Spleen (tissue), 11 donors: ENCODE data around the gene RANBP17. TPM values are rescaled to one million over a fixed set of nuclear protein-coding genes. Genes with fewer than 3 reads are reported as not detected.

Experiments
- DNase-seq: peaks from one replicate; pipeline ENCODE4 v3.0.0-alpha.2; 2020
- H3K27ac ChIP-seq, 8 donors: fragments of 200-600 bp; sonication (generic) in 7 of 8; 1 replicate in 4 of 8; 2 replicates in 4 of 8; pipeline versions ENCODE4 v1.5.0 to v1.8.0; 2016 to 2021; ENCODE audit warnings: inconsistent platforms in 4 of 8, mild to moderate bottlenecking in 4 of 8, moderate library complexity in 1 of 8
- H3K27me3 ChIP-seq, 7 donors: fragments of 200-600 bp; sonication (generic) in 6 of 7; replicated peaks in 1 of 7; 1 replicate in 4 of 7; 2 replicates in 3 of 7; pipeline versions ENCODE4 v1.5.0 to v1.8.0; 2016 to 2021; ENCODE audit warnings: inconsistent platforms in 3 of 7, mild to moderate bottlenecking in 1 of 7
- H3K36me3 ChIP-seq, 6 donors: fragments of 200-600 bp; sonication (generic) in 5 of 6; 1 replicate in 4 of 6; 2 replicates in 2 of 6; pipeline versions ENCODE4 v1.5.0 to v1.8.0; 2016 to 2021; ENCODE audit warnings: inconsistent platforms in 2 of 6
- H3K4me1 ChIP-seq, 6 donors: fragments of 200-600 bp; sonication (generic) in 5 of 6; 1 replicate in 3 of 6; 2 replicates in 3 of 6; pipeline versions ENCODE4 v1.5.0 to v1.8.0; 2016 to 2021; ENCODE audit warnings: inconsistent platforms in 3 of 6
- H3K4me3 ChIP-seq, 8 donors: fragments of 200-600 bp; sonication (generic) in 7 of 8; 1 replicate in 4 of 8; 2 replicates in 4 of 8; pipeline versions ENCODE4 v1.5.0 to v1.8.0; 2016 to 2021; ENCODE audit warnings: inconsistent platforms in 4 of 8, mild to moderate bottlenecking in 4 of 8, moderate library complexity in 2 of 8
- H3K9me3 ChIP-seq, 8 donors: fragments of 200-600 bp; sonication (generic) in 7 of 8; 1 replicate in 4 of 8; 2 replicates in 4 of 8; pipeline versions ENCODE4 v1.5.0 to v1.8.0; 2016 to 2021; ENCODE audit warnings: inconsistent platforms in 4 of 8
- POLR2A ChIP-seq, 3 donors: fragments of 450-650 bp; IDR thresholded peaks; one replicate each; pipeline ENCODE4 v1.5.1; 2017; ENCODE audit warnings: antibody characterized with exemption in 3 of 3, mild to moderate bottlenecking in 1 of 3
- POLR2AphosphoS5 ChIP-seq, 3 donors: sonication (generic); formaldehyde crosslinking; IDR thresholded peaks; one replicate each; pipeline ENCODE4 v1.5.1; 2017; ENCODE audit warnings: antibody characterized with exemption in 3 of 3
- WGBS, 5 donors: extraction: QIAGEN DNeasy Blood & Tissue Kit in 3 of 5; methylation state at CpG; one replicate each; pipeline versions ENCODE4 v1.1.5 to v1.1.7; 2013 to 2018; 5-methylcytosine and 5-hydroxymethylcytosine counted together
- intact Hi-C: fragments of 100-400 bp; cut with DNase I; formaldehyde crosslinking; loops from one replicate; pipeline ENCODE4 v1.15.0; 2023; ENCODE audit warnings: low total_unique reads
- polyA plus RNA-seq, 3 donors: library from polyadenylated mRNA; stranded (reverse); fragments of 200-250 nt; gene quantifications; one replicate each; pipeline ENCODE4 v1.2.1, GENCODE V29; 2013
- total RNA-seq, 7 donors: library from RNA; depleted of rRNA in 3 of 7; stranded (reverse); fragments of >200 nt in 3 of 7; fragmentation: NEBNext Ultra II Directional in 4 of 7; extraction: Animal tissue kit (Norgen Biotek cat#: 25700) in 4 of 7; gene quantifications; one replicate each; pipeline versions ENCODE4 v1.1.0 to v1.2.1, GENCODE V29; 2016 to 2021
- TF ChIP-seq, protein P1 (sequence below), 11 experiments: fragments of 200-600 bp in 7 of 11; fragments of 450-650 bp in 4 of 11; sonication (generic) in 4 of 11; IDR thresholded peaks in 8 of 11; conservative IDR thresholded peaks in 3 of 11; 1 replicate in 7 of 11; 2 replicates in 4 of 11; pipeline versions ENCODE4 v1.4.0 to v1.8.0; 2016 to 2021; ENCODE audit warnings: antibody characterized with exemption in 11 of 11, inconsistent platforms in 4 of 11, mild to moderate bottlenecking in 1 of 11
- donor health status: healthy with polysubstance abuse.
- donor health status: DM: no; HTN: no; CAD: no; lungs with moderate emphysema.
- donor health status: DM: no; HTN: no; CAD: no.
- donor health status: Bipolar disorder and iron deficiency.
- donor health status: healthy.
- donor health status: DM: no; HTN: no; CAD: no.
- donor health status: DM: yes; HTN: yes; CAD: no.

RANBP17 gene
- total and polyA plus RNA-seq, 10 donors = 0.56 to 6.6 (median 3.4) TPM

GRCh38 chr5:171309276-171310211 lies 447.7 kb downstream of the RANBP17 start:
- Histone ChIP-seq H3K27me3 (peaks cover 25 to 100% (median 98%) of the 10 kb centered on the region in 7 donors), H3K4me3 (peak overlapping the region in 2 of 8 donors; percentile 21 to 23), H3K36me3 (no peaks in the 10 kb centered on the region), H3K4me1 (peaks cover 19 to 70% (median 54%) of the 10 kb centered on the region in 6 donors), H3K9me3 (no peaks in the 10 kb centered on the region), H3K27ac (no peak overlapping the region)
- DNase-seq = no peak
- TF ChIP-seq POLR2AphosphoS5 (IDR thresholded peaks at IDR 0.05) = no peak
- TF ChIP-seq, protein P1, sequence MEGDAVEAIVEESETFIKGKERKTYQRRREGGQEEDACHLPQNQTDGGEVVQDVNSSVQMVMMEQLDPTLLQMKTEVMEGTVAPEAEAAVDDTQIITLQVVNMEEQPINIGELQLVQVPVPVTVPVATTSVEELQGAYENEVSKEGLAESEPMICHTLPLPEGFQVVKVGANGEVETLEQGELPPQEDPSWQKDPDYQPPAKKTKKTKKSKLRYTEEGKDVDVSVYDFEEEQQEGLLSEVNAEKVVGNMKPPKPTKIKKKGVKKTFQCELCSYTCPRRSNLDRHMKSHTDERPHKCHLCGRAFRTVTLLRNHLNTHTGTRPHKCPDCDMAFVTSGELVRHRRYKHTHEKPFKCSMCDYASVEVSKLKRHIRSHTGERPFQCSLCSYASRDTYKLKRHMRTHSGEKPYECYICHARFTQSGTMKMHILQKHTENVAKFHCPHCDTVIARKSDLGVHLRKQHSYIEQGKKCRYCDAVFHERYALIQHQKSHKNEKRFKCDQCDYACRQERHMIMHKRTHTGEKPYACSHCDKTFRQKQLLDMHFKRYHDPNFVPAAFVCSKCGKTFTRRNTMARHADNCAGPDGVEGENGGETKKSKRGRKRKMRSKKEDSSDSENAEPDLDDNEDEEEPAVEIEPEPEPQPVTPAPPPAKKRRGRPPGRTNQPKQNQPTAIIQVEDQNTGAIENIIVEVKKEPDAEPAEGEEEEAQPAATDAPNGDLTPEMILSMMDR (IDR thresholded peaks at IDR 0.05 in 8 of 11, conservative IDR thresholded peaks at IDR 0.05 in 3 of 11) = no peak
- no peak for TF ChIP-seq POLR2A (IDR thresholded peaks at IDR 0.05)
- intact Hi-C loops = no loop called here
- WGBS, 5 donors = 4 to 13% (median 6%) methylated on average over 73 to 106 of the region's 106 CpGs

DNA sequence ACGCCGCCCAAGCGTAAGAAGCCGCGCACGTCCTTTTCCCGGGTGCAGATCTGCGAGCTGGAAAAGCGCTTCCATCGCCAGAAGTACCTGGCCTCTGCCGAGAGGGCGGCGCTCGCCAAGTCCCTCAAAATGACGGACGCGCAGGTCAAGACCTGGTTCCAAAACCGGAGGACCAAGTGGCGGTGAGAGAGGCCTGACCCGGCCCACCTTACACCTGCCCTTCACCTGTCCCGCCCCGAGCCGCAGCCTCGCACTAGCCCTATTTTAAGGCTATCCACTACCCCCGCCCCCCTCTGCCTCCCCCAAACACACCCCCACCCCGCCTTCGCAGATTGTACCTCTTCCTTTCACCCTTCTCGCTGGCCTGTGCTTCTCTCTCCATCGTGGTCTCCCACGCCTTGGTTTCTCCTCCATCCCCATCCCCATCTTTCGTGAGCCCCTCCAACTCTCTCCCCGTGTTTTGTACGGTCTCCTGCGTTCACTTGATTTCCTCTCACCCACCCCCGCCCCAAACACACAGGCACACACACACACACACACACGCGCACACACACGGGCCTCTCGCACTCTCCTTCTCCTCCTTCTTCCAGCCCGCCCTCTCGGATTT lies 448.5 kb downstream of the RANBP17 start:
- peak; percentile 73 for DNase-seq
- Histone ChIP-seq H3K4me1 (peaks cover 19 to 78% (median 61%) of the 10 kb centered on the region in 6 donors), H3K27me3 (peaks cover 32 to 100% (median 98%) of the 10 kb centered on the region in 7 donors), H3K36me3 (no peaks in the 10 kb centered on the region), H3K4me3 (peak overlapping the region in 1 of 8 donors; percentile 21), H3K9me3 (no peaks in the 10 kb centered on the region), H3K27ac (no peak overlapping the region)
- intact Hi-C loops = no loop called here
- TF ChIP-seq POLR2AphosphoS5 (IDR thresholded peaks at IDR 0.05) (no peak), POLR2A (IDR thresholded peaks at IDR 0.05) (no peak)
- TF ChIP-seq, protein P1 (IDR thresholded peaks at IDR 0.05 in 8 of 11, conservative IDR thresholded peaks at IDR 0.05 in 3 of 11) = peak in 2 of 11 experiments; percentile 7 to 23
- 4 to 6% (median 6%) methylated on average over 36 to 41 of the region's 41 CpGs for WGBS, 5 donors

DNA sequence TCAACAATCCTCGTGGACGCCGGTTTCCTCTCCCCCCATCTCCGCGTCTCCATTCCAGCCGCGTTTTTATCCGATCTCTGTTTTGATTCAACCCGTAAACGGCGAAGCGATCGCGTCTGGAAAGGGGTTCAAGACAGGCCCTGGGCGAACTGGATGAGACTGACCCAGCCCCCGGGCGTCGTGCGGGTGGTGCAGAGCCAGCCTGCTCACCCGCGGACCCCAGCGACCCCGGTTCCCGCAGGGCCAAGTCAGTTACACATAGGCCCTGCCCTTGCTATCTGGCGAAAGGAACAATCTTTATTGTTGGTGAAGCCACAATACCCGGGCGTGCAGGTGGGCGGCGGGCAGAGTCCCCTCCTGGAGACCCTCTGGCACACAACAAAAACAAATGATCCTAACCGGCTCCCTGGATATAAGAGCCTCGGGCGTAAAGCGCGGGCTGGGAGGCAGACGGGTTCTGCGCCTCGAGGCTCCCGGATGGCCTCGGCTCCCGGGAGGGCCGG lies 449.1 kb downstream of the RANBP17 start:
- no peaks in the 10 kb centered on the region for H3K9me3 ChIP-seq
- no peak overlapping the region for H3K27ac ChIP-seq
- DNase-seq = no peak
- 3 to 8% (median 4%) methylated on average over 29 to 41 of the region's 41 CpGs for WGBS, 5 donors
- peak overlapping the region in 1 of 8 donors; percentile 60 for H3K4me3 ChIP-seq
- TF ChIP-seq, protein P1 (IDR thresholded peaks at IDR 0.05 in 8 of 11, conservative IDR thresholded peaks at IDR 0.05 in 3 of 11) = peak in 1 of 11 experiments; percentile 5
- TF ChIP-seq POLR2AphosphoS5 (IDR thresholded peaks at IDR 0.05) = no peak
- peaks cover 22 to 83% (median 67%) of the 10 kb centered on the region in 6 donors for H3K4me1 ChIP-seq
- H3K27me3 ChIP-seq = peaks cover 38 to 100% (median 98%) of the 10 kb centered on the region in 7 donors
- intact Hi-C loops = no loop called here
- no peaks in the 10 kb centered on the region for H3K36me3 ChIP-seq
